ENCODE data around the gene ARHGEF16. TPM values are rescaled to one million over a fixed set of nuclear protein-coding genes. Genes with fewer than 3 reads are reported as not detected.
A peak's percentile ranks its signal among the peaks of the same experiment; 100 is the strongest.

Gene ARHGEF16
- total RNA-seq, 1 experiment from 2014 or later: 17.2 TPM

- TF ChIP-seq CTCF (IDR thresholded peaks at IDR 0.05) (peak; percentile 60), PREB (CRISPR knock-in tag; IDR thresholded peaks at IDR 0.05; ENCODE audit: borderline replicate concordance) (no peak)
- ATAC-seq (no peak), DNase-seq (ENCODE audit: low spot score) (no peak)
- Mint-ChIP-seq H3K4me1 (no peaks in the 10 kb centered on the region), H3K27me3 (ENCODE audit: low read depth) (peaks cover 7% of the 10 kb centered on the region; the same call in 1 of the 2 replicates), H3K4me3 (no peak overlapping the region), H3K36me3 (peaks cover 5% of the 10 kb centered on the region), H3K27ac (no peak overlapping the region), H3K9me3 (peaks cover 10% of the 10 kb centered on the region)
- ChIA-PET POLR2A (no interaction called here), CTCF (interaction anchor here (0.7 to 3.0 kb wide), 8 partner anchors 10 to 133 kb away, joined by 3 to 13 read pairs (median 4); no protein-coding TSS in a partner anchor)
Observed at GRCh38 chr1:3417082-3417739, 37.3 kb upstream of the ARHGEF16 start.

- H3K27me3 Mint-ChIP-seq (ENCODE audit: low read depth): peaks cover 7% of the 10 kb centered on the region; the same call in 1 of the 2 replicates
- peaks cover 10% of the 10 kb centered on the region for H3K9me3 Mint-ChIP-seq
- ChIA-PET CTCF (interaction anchor here (0.7 to 3.0 kb wide), 6 partner anchors 11 to 103 kb away, joined by 3 to 13 read pairs (median 4); no protein-coding TSS in a partner anchor), POLR2A (no interaction called here)
- no peak overlapping the region for H3K27ac Mint-ChIP-seq
- DNase-seq (ENCODE audit: low spot score) (no peak), ATAC-seq (no peak)
- no peak for TF ChIP-seq FOXP4 (CRISPR knock-in tag; IDR thresholded peaks at IDR 0.05)
- no peak for TF ChIP-seq ZNF423 (CRISPR knock-in tag; IDR thresholded peaks at IDR 0.05)
- no peak for TF ChIP-seq NFYB (CRISPR knock-in tag; conservative IDR thresholded peaks at IDR 0.05; ENCODE audit: low read depth)
- no peak for TF ChIP-seq AR (CRISPR knock-in tag; IDR thresholded peaks at IDR 0.05)
- TF ChIP-seq USF2 (CRISPR knock-in tag; IDR thresholded peaks at IDR 0.05): no peak
- TF ChIP-seq GTF2I (CRISPR knock-in tag; conservative IDR thresholded peaks at IDR 0.05): no peak
- no peak for TF ChIP-seq GRHL2 (CRISPR knock-in tag; IDR thresholded peaks at IDR 0.05; ENCODE audit: insufficient replicate concordance, severe bottlenecking)
- TF ChIP-seq ZBTB43 (CRISPR knock-in tag; IDR thresholded peaks at IDR 0.05): no peak
- no peak for TF ChIP-seq E2F4 (CRISPR knock-in tag; IDR thresholded peaks at IDR 0.05; ENCODE audit: borderline replicate concordance, low read depth)
- H3K4me3 Mint-ChIP-seq: no peak overlapping the region
- peaks cover 5% of the 10 kb centered on the region for H3K36me3 Mint-ChIP-seq
- no peaks in the 10 kb centered on the region for H3K4me1 Mint-ChIP-seq
Observed at GRCh38 chr1:3417934-3418333, 36.5 kb upstream of the ARHGEF16 start.

Measured in WTC11 (cell line).